ENCODE measurements around the gene OLIG2.

DNA sequence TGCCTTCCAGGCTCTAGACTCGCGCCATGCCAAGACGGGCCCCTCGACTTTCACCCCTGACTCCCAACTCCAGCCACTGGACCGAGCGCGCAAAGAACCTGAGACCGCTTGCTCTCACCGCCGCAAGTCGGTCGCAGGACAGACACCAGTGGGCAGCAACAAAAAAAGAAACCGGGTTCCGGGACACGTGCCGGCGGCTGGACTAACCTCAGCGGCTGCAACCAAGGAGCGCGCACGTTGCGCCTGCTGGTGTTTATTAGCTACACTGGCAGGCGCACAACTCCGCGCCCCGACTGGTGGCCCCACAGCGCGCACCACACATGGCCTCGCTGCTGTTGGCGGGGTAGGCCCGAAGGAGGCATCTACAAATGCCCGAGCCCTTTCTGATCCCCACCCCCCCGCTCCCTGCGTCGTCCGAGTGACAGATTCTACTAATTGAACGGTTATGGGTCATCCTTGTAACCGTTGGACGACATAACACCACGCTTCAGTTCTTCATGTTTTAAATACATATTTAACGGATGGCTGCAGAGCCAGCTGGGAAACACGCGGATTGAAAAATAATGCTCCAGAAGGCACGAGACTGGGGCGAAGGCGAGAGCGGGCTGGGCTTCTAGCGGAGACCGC, 2.0 kb upstream of the OLIG2 start:
- TF ChIP-seq CTCF (conservative IDR thresholded peaks at IDR 0.05 in 1 of 2, IDR thresholded peaks at IDR 0.05 in 1 of 2; ENCODE audit: extremely low read depth in 1 of 2, insufficient read depth in 1 of 2, low read depth in 1 of 2, low read length in 2 of 2) (no peak), EZH2 (IDR thresholded peaks at IDR 0.05; ENCODE audit: borderline replicate concordance, low read length) (peak; percentile 59)
